CD4-positive, alpha-beta T cell treated with Interleukin-1 beta for 1 hour (primary cell): ENCODE results near the gene SP6.

Source experiments
- DNase-seq, 2 donors: peaks; one replicate each; pipeline ENCODE4 v3.0.0-alpha.2; 2020 to 2022

Gene SP6

GRCh38 chr17:47879028-47879585 is 28.1 kb upstream of the SP6 start:
- no peak for DNase-seq

DNA sequence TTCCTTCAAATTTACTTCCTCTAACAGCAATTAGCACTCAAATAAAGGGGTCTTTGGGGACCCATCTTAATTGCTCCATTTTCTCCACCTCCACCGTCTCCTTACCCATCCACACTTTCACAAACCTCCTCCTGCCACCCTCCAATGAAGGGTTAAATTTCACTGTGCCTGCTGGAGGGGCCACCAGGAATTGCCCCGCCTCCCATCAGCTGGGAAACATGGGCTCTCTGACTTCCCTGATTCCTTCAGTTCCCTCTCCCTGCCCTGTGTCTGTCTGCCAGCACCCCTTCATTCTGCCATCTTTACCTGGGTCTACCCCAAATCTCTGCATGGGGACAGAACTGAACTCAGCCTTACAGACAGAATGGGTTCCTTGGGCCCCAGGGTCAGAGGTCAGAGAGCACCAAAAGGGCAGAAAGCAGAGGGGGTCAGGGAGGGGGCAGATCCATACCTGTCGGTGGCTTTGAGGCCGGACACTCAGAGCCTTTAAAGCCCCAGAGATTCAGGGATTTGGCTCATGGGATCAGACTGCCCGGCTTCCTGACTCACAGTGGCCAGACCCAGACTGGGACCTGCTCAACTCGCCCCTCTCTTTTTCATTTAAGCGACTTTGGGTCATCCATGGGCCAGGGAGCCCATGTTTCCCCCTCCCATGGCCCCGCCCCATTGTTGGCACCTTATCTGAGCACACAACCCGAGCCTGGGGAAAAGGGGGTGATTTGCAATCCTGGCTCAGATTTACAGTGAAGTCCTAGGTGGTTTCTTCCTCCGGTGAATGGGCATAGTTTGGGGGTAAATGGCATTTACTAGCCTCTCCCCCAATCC is 27.5 kb upstream of the SP6 start:
- DNase-seq, result no peak

GRCh38 chr17:47877368-47878034 is 26.5 kb upstream of the SP6 start:
- DNase-seq, result no peak

- no peak for DNase-seq
These were observed 24.3 kb upstream of the SP6 start for GRCh38 chr17:47875011-47875985.

GRCh38 chr17:47873200-47874090 is 22.5 kb upstream of the SP6 start:
- DNase-seq, result no peak

GRCh38 chr17:47872651-47873161 is 21.7 kb upstream of the SP6 start:
- no peak for DNase-seq

GRCh38 chr17:47872019-47872650 is 21.2 kb upstream of the SP6 start:
- DNase-seq, result no peak

DNA sequence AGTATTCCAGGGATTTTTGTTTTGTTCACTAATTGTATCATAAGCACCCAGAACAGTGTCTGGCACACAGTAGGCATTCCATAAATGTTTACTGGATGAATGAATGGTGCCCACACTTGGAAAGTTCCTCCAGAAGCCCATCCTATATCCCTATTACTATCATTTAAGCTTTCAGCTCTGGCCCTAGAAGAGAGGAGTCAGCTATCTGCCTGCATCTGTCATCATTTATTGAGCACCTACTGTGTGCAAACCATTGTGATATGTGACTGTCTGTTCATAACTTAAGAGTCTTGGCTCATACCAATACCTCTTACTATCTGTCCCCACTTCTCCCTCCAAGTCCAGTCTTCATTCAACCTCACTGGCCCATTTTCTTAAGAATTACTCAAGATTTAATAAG is 20.1 kb upstream of the SP6 start:
- no peak for DNase-seq

DNA sequence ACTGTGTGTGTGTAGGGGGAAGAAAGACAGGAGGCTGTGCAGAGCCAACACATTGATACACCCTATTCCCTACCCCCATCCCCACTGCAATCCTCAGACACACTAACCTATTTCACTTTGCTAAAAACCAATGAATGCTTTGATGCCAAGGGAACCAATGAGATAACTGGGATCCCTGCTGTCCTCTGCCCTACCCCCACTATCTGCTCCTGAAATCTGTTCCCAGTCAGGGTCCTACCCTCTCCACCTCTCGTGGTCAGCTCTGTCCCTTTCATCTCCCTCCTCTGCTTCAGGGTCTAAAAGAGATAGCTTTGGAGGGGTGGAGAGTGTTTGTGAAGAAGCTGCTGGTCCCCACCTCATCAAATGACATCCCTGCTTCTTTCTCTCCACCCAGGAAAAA is 19.1 kb upstream of the SP6 start:
- DNase-seq, result no peak

- no peak for DNase-seq
These were observed 18.2 kb upstream of the SP6 start for GRCh38 chr17:47869114-47869513.

DNA sequence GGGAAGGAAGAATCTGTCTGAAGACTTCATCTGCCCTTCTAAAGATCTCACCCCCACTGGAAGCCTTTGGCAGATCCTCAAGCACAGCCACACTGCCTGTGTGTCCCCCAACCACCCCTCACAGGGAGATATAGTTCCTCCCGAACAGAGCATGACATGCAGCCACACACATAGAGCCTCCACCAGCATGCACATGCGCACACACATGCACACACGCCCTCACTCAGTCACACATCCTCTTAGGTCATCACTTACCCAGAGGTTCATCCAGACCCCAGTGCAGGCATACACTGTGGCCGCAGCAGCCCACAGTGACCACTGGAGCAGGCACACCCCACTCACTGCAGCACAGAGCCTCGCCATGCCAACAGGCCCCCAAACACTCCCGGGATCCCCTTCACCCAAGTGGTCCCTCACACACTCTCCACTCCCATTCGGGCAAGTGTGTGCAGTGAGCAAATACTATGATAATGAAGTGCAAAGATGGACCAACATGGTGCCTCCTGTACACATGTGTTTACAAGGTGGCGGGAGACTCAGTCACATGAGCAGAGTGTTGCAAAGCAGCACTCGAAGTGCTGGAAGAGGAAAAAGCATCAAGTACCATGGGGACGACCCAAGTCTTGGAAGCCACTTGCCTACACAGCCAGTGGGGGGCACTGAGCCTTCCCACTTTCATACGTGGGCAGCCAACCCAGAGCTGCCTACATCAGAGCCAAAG is 17.0 kb upstream of the SP6 start:
- DNase-seq, result no peak

DNA sequence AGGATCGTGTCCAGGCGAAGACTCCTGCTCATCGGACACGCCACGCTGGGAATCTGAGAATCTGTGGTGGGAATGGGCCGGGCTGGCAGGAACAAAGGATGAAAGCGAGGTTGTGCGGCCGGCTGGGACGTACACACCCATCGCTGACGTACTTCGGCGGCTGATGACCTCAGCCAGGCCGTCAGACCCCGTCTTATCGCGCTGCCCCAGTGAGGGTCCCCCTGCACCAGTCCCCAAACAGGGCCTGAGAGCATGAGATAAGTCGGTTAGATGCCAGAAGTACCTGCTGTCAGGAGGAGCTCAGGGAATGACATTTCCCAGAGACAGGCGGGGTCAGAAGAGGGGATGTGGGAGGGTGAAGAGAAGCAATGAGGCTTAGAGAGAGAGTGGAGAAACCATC is 16.0 kb upstream of the SP6 start:
- DNase-seq, result no peak

DNA sequence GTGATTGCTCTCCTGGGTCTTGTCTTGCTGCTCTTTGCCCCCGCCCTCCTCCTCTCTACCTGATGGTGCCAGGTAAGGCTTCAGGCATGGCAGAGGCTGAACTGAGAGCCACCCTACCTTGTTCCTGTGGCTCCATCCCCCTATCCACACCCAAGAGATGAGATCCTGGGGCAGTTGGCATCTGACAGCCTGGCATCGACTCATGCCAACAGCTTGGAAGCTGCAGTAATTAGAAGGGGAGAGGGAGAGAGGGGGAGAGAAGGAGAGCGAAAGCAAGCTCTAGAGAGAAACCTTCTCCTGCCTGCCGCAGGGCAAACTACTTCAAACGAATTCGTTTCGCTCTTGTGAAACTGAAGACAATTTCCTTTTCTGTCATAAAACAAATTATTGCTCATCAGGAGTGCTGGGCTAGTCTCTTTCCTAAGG is 13.8 kb upstream of the SP6 start:
- DNase-seq, result no peak

DNA sequence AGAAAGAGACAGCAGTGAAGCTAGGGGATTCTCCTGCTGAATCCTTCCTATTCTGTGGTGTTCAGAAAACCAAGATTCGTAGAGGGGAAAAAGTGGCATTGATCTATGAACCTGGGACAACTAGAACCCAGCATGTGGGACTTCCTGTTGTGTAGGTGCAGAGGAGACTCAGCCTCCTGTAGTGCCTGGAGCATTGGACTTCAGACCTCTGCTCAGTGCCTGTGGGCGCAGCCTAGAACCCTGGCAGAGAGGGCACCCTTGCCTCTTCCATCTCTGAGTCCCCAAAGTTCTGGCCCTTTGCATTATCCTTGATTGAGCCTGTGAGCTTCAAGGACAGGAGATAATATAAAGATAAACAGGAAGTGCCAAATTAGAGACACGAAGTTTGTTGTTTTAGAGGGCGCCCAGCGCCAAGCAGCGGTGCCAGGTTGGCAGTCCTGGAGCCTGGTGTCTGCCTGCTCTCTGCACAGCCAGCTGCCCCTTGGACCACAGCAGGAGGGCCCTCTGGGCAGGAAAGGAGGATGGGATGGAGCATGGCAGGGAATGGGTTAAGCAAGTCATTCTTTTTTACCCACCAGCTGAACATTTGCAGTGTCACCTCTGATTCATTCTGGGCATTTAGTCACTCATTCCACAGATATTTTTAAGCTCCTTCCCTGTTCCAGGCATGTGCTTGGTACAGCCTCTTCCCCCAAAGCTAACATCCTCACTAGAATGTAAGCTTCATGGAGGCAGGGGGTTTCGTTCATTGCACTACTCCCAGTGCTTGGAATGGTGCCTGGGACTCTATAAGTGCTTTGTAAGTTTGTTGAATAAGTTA is 11.9 kb upstream of the SP6 start:
- DNase-seq, result no peak

GRCh38 chr17:47860386-47860785 is 9.4 kb upstream of the SP6 start:
- no peak for DNase-seq

DNA sequence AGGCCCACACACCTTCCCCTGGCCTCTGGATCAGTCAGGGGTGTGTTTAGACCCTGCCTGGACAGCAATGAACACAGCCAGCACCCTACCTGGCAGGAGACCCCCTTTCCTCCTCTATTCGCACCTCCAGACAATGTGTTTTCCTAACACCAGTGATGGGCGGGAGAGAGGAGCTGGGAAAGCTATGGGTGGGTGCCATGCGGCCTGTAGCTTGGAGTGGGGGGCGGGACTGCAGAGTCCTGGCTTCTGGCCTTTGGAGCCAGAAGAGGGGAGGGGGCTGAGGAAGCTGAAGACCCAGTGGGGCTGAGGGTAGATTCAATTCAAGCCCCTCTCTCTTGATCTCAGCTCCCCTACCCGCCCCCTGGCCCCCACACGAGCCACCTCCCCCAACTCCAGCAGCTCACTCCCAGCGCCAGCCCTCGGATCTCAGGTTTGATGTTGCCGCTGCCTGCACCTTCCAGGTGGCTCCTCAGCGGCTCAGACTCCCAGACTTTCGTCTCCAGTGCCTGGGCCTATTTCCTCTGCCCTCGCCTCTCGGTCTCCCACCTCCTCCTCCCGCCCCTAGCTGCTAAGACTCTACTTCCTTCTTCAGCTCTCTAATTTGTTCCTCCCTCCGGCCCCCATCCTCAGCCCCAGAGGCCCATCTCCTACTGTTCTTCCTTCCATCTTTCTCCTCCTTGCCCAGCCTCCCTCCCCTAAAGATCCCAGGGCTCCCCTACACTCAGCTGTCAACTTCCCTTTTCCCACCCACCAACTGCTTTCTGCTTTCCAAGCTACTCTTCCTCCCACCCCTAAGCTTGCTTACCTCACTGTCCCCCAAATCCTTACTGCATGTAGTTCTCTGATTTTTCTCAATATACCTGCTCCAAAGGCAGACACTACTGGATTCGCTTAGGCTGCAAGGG is 6.8 kb upstream of the SP6 start:
- DNase-seq, result no peak

GRCh38 chr17:47856830-47857229 is 5.9 kb upstream of the SP6 start:
- DNase-seq, result no peak

GRCh38 chr17:47855737-47856136 is 4.8 kb upstream of the SP6 start:
- DNase-seq, result no peak
